GM10266 (cell line): ENCODE data around the gene UBE2E3.
A peak's percentile ranks its signal among the peaks of the same experiment; 100 is the strongest.
"Not testable (repeated sequence)": the region's sequence is repeated elsewhere in the genome, so short reads cannot be mapped to it uniquely, and the experiment has no call there.

ENCODE experiments used
- DNase-seq: peaks from one replicate; pipeline ENCODE4 v3.0.0; 2012; ENCODE audit errors: extremely low spot score
- TF ChIP-seq, protein P1 (sequence below): IDR thresholded peaks from 2 replicates; pipeline ENCODE4 v1.5.1; 2012; ENCODE audit warnings: mild to moderate bottlenecking, low read depth; ENCODE audit not compliant: control insufficient read depth, insufficient read depth; ENCODE audit errors: missing control alignments

UBE2E3 gene

DNA sequence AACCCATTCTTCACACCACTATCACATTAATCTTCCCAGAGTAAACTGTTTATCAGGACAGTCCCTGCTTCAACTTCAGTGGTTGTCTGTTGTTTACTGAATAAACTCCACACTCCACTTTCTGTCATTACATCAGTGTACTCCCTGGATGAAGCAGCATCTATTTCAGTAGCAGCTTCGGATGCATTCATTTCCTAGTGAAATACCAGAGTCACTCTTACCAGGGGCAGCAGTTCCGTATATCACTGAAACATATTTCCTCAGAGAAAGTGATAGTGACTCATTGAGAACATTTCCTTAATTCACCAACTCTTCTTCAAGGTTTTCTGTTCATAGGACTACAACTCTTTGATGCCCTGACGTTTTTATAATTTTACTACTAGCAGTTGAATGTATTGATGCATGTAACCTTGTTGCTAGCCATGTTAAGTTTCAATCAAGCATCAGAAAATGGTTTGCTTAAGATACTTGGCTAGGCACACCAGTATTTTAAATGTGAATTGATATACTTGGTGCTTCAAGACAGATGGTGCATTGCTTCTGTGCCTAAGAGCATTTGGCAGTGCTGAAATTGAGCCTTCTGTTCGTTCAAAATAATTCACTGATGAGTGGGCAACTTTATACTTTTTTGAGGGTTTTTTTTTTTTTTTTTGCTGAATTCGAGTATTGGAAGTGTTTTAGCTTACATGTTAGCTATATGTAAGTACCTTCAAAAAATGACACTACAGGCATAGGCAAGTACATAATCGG lies 92.3 kb downstream of the UBE2E3 start:
- DNase-seq, result no peak
- TF ChIP-seq, protein P1, sequence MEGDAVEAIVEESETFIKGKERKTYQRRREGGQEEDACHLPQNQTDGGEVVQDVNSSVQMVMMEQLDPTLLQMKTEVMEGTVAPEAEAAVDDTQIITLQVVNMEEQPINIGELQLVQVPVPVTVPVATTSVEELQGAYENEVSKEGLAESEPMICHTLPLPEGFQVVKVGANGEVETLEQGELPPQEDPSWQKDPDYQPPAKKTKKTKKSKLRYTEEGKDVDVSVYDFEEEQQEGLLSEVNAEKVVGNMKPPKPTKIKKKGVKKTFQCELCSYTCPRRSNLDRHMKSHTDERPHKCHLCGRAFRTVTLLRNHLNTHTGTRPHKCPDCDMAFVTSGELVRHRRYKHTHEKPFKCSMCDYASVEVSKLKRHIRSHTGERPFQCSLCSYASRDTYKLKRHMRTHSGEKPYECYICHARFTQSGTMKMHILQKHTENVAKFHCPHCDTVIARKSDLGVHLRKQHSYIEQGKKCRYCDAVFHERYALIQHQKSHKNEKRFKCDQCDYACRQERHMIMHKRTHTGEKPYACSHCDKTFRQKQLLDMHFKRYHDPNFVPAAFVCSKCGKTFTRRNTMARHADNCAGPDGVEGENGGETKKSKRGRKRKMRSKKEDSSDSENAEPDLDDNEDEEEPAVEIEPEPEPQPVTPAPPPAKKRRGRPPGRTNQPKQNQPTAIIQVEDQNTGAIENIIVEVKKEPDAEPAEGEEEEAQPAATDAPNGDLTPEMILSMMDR, result no peak

DNA sequence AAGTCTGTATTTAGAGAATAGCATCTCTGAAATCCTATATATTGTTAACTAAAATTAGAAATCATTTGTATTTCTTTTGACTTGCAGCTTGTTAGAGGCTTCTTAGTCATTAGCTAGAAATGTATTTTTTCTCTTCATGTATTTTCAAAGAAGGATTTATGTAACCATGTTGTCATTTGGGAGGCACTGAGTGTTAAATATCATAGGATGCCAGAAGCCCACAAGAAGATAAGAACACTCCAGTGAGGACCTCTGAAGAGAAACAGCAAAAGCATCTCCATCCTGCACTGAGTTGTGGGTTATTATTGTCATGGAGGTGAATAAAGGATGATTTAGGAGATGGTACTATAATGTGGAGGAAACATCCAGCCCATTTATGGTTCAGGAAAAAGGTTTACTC lies 93.5 kb downstream of the UBE2E3 start:
- DNase-seq, result no peak
- TF ChIP-seq, protein P1, result no peak

DNA sequence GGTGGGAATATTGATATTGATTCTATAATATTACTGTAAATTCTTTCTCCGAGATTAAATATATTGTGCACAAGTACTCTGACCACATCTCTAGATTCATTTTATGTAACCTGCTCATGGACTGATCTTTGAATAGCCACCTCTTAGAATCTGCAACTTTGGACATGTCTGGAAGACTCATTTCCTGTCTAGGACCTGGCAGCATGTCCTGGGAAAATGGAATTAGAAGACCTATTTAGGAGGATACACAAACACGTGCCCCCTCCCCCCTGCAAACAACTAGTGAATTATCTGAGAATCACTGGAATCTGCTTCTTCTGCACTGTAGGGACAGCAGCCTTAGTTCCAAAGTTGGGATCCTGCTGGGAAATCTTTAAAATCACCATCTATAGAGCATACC lies 94.1 kb downstream of the UBE2E3 start:
- TF ChIP-seq, protein P1, result no peak
- no peak for DNase-seq

DNA sequence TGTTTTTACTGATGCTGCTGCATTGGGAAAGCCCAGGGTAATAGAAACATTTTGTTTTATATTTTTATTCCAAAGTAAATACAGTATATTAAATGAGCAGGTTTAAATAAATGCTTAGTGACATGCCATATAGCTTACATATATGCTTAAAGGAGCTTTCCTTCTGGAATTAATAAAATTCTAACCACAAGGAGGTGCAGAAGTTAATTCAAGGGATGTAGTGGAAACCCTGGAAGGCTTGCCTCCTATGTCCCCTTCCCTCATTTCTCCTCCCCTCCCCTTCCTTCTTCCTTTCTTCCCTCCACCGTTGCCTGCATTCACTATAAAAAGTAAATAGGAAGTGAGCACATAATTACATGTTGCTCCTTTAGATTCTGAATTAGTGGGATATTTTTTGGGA lies 96.3 kb downstream of the UBE2E3 start:
- TF ChIP-seq, protein P1, result no peak
- DNase-seq, result no peak

DNA sequence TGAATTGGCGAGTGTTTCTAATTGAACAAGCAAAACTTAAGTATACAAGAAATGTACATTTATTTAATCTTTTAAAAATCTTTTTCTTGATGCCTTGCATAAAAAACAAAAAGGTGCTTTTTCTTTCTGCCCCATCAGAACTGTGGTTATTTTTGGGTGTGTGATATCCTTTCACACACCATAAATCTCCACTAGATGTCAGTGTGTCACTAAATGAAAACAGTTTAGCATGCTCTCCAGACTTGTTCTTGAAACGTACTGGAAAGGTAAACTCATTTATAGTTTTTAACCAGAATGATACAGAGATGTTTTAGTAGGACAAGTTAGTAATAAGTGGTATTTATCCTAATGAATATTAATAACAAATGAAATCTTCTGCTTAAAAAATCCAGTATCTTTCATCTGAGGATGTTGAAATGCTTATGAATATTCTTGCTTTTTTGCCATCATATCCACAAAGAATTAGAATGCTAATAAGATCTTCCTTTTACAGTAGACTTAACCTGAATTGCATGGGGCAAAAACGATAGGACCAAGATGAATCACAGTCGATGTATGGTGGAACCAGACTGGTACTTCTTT lies 96.8 kb downstream of the UBE2E3 start:
- TF ChIP-seq, protein P1, result peak; percentile 61

DNA sequence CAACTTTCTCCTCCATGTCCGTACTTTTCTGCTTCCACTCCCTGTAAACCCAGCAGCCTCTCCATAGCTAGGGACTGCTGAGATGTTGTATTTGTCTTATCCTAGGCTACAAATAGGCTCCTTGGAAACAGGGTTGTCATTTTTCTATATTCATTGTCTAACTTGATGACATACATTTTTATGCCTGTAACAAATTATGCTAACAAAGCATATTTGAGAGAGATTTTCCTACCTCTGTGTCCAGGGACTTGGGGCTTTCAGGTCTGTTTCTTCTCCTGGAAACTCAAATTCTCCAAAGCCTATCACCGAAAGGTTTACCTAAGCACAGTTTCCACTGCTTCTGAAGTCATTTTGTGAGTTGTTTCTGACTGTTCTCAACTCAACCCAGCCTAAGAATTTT lies 102.7 kb downstream of the UBE2E3 start:
- TF ChIP-seq, protein P1, result no peak
- DNase-seq, result no peak

More for the DNA sequence above, 96.8 kb downstream of the UBE2E3 start:
- peak; percentile 43 for DNase-seq

DNA sequence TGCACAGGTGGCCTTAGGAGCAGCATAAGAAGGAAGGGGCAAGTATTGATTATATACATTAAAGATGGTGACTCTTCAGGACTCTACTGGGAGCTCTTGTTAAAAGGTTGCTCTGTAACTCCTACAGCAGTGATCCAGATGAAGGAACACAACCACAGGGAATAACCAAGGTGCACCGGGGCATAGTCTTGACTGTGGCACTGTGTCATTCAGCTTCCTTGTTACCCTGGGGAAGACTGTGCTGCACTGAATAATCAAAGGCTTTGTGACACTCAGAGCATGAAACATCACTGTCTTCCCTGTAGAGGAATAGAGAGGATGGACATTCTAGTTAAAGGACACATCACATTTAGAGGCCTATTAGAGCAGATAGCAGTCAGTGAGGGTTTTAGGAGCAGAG lies 105.3 kb downstream of the UBE2E3 start:
- TF ChIP-seq, protein P1, result no peak
- DNase-seq, result no peak

DNA sequence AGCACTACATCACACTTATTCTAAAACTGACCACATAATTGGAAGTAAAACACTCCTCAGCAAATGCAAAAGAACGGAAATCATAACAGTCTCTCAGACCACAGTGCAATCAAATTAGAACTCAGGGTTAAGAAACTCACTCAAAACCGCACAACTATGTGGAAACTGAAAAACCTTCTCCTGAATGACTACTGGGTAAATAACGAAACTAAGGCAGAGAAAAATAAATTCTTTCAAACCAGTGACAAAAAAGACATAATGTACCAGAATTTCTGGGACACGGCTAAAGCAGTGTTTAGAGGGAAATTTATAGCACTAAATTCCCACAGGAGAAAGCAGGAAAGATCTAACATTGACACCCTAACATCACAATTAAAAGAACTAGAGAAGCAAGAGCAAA lies 111.5 kb downstream of the UBE2E3 start:
- DNase-seq, result not testable (repeated sequence)
